Neural crest cell (in vitro differentiated cells): ENCODE data around the gene DLGAP4. TPM values are rescaled to one million over a fixed set of nuclear protein-coding genes. Genes with fewer than 3 reads are reported as not detected.

Experiments used
- DNase-seq: peaks from one replicate; pipeline ENCODE4 v3.0.0; 2021; ENCODE audit warnings: low read depth, mixed read lengths, low spot score
- H3K27ac Mint-ChIP-seq: one replicate; pipeline ENCODE4 v1.8.0; 2021; ENCODE audit warnings: mild to moderate bottlenecking, mixed read lengths; ENCODE audit not compliant: unreplicated experiment
- H3K27me3 Mint-ChIP-seq: 2 replicates; pipeline ENCODE4 v1.8.0; 2021; ENCODE audit warnings: low read depth, mild to moderate bottlenecking, mixed read lengths
- H3K36me3 Mint-ChIP-seq: 2 replicates; pipeline ENCODE4 v1.8.0; 2021; ENCODE audit warnings: low read depth, mild to moderate bottlenecking, mixed read lengths
- H3K4me1 Mint-ChIP-seq: 2 replicates; pipeline ENCODE4 v1.8.0; 2021; ENCODE audit warnings: mixed read lengths
- H3K4me3 Mint-ChIP-seq: one replicate; pipeline ENCODE4 v1.8.0; 2021; ENCODE audit warnings: mild to moderate bottlenecking, mixed read lengths
- H3K9me3 Mint-ChIP-seq: 2 replicates; pipeline ENCODE4 v1.8.0; 2021; ENCODE audit warnings: mixed read lengths
- CTCF ChIP-seq: fragments of 200-600 bp; sonication (generic); conservative IDR thresholded peaks from 2 replicates; pipeline ENCODE4 v1.5.0; 2021; ENCODE audit warnings: antibody characterized with exemption, mild to moderate bottlenecking
- total RNA-seq: library from RNA; stranded (reverse); gene quantifications from 2 replicates; pipeline ENCODE4 v1.2.1, GENCODE V29; 2021

The DLGAP4 gene
- total RNA-seq, 1 donor from 2014 or later = 95.6 TPM

- H3K27ac Mint-ChIP-seq = no peak overlapping the region
- TF ChIP-seq CTCF = no peak
- H3K27me3 Mint-ChIP-seq = peaks cover 17% of the 10 kb centered on the region
- no peaks in the 10 kb centered on the region for H3K9me3 Mint-ChIP-seq
- no peak for DNase-seq
- no peak overlapping the region for H3K4me3 Mint-ChIP-seq
- H3K36me3 Mint-ChIP-seq = no peaks in the 10 kb centered on the region
- no peaks in the 10 kb centered on the region for H3K4me1 Mint-ChIP-seq
These were observed 62.0 kb downstream of the DLGAP4 start for GRCh38 chr20:36367907-36368799.

GRCh38 chr20:36368869-36369268 lies 62.7 kb downstream of the DLGAP4 start:
- Mint-ChIP-seq H3K4me1 (no peaks in the 10 kb centered on the region), H3K4me3 (no peak overlapping the region), H3K27ac (no peak overlapping the region), H3K36me3 (no peaks in the 10 kb centered on the region), H3K27me3 (peaks cover 19% of the 10 kb centered on the region), H3K9me3 (no peaks in the 10 kb centered on the region)
- no peak for TF ChIP-seq CTCF
- DNase-seq = no peak

- no peaks in the 10 kb centered on the region for H3K9me3 Mint-ChIP-seq
- H3K4me1 Mint-ChIP-seq = no peaks in the 10 kb centered on the region
- DNase-seq = no peak
- peaks cover 24% of the 10 kb centered on the region for H3K27me3 Mint-ChIP-seq
- H3K27ac Mint-ChIP-seq = no peak overlapping the region
- H3K36me3 Mint-ChIP-seq = no peaks in the 10 kb centered on the region
- no peak overlapping the region for H3K4me3 Mint-ChIP-seq
- TF ChIP-seq CTCF = no peak
These were observed 63.6 kb downstream of the DLGAP4 start for GRCh38 chr20:36369739-36370138.

GRCh38 chr20:36370991-36371790 lies 65.1 kb downstream of the DLGAP4 start:
- H3K36me3 Mint-ChIP-seq = no peaks in the 10 kb centered on the region
- no peaks in the 10 kb centered on the region for H3K4me1 Mint-ChIP-seq
- no peak for DNase-seq
- no peak overlapping the region for H3K27ac Mint-ChIP-seq
- H3K4me3 Mint-ChIP-seq = no peak overlapping the region
- H3K27me3 Mint-ChIP-seq = peaks cover 29% of the 10 kb centered on the region
- no peaks in the 10 kb centered on the region for H3K9me3 Mint-ChIP-seq
- no peak for TF ChIP-seq CTCF

- Mint-ChIP-seq H3K9me3 (no peaks in the 10 kb centered on the region), H3K27ac (no peak overlapping the region), H3K4me1 (no peaks in the 10 kb centered on the region), H3K36me3 (no peaks in the 10 kb centered on the region), H3K4me3 (no peak overlapping the region), H3K27me3 (peaks cover 42% of the 10 kb centered on the region)
- TF ChIP-seq CTCF = no peak
- no peak for DNase-seq
These were observed 66.5 kb downstream of the DLGAP4 start for GRCh38 chr20:36372666-36373065.
